ENCODE measurements around the gene KRT4. TPM values are rescaled to one million over a fixed set of nuclear protein-coding genes. Genes with fewer than 3 reads are reported as not detected.
"Not testable (repeated sequence)": the region's sequence is repeated elsewhere in the genome, so short reads cannot be mapped to it uniquely, and the experiment has no call there.

Gene KRT4
- total RNA-seq, 4 donors from 2014 or later: not detected

- H3K4me1 ChIP-seq: no peaks in the 10 kb centered on the region
- H3K27ac ChIP-seq: no peak overlapping the region
- no peak overlapping the region for H3K4me3 ChIP-seq
- TF ChIP-seq POLR2A (IDR thresholded peaks at IDR 0.05) (no peak), EP300 (IDR thresholded peaks at IDR 0.05) (no peak), CTCF (IDR thresholded peaks at IDR 0.05) (no peak)
- H3K9me3 ChIP-seq: peaks cover 0 to 4% (median 0%) of the 10 kb centered on the region in 4 donors
- 90 to 91% methylated on average over 3 of the region's 3 CpGs for WGBS, 2 donors
- no peaks in the 10 kb centered on the region for H3K27me3 ChIP-seq
- DNase-seq (ENCODE audit: low spot score in 2 of 2): no peak
- H3K36me3 ChIP-seq: no peaks in the 10 kb centered on the region
Measured at GRCh38 chr12:52856787-52857186, 42.9 kb upstream of the KRT4 start.

- not testable (repeated sequence) for H3K27me3 ChIP-seq; H3K4me3 ChIP-seq; DNase-seq (ENCODE audit: low spot score in 2 of 2); H3K9me3 ChIP-seq; H3K27ac ChIP-seq; H3K4me1 ChIP-seq; H3K36me3 ChIP-seq
- WGBS, 2 donors: 94 to 100% methylated on average over 2 of the region's 2 CpGs
Measured at GRCh38 chr12:52856077-52856476, 42.2 kb upstream of the KRT4 start.

GRCh38 chr12:52851787-52852186 is 37.9 kb upstream of the KRT4 start:
- Histone ChIP-seq H3K4me3 (no peak overlapping the region), H3K4me1 (no peaks in the 10 kb centered on the region), H3K27ac (no peak overlapping the region), H3K36me3 (no peaks in the 10 kb centered on the region), H3K27me3 (no peaks in the 10 kb centered on the region), H3K9me3 (peaks cover 0 to 4% (median 0%) of the 10 kb centered on the region in 4 donors)
- no peak for DNase-seq (ENCODE audit: low spot score in 2 of 2)
- no peak for TF ChIP-seq EP300 (IDR thresholded peaks at IDR 0.05)
- TF ChIP-seq POLR2A (IDR thresholded peaks at IDR 0.05): no peak
- no peak for TF ChIP-seq CTCF (IDR thresholded peaks at IDR 0.05)

- no peaks in the 10 kb centered on the region for H3K4me1 ChIP-seq
- H3K27me3 ChIP-seq: no peaks in the 10 kb centered on the region
- H3K9me3 ChIP-seq: peaks cover 0 to 4% (median 0%) of the 10 kb centered on the region in 4 donors
- 74 to 78% methylated on average over 5 of the region's 5 CpGs for WGBS, 2 donors
- DNase-seq (ENCODE audit: low spot score in 2 of 2): no peak
- TF ChIP-seq POLR2A (IDR thresholded peaks at IDR 0.05): no peak
- TF ChIP-seq EP300 (IDR thresholded peaks at IDR 0.05): no peak
- TF ChIP-seq CTCF (IDR thresholded peaks at IDR 0.05): no peak
- H3K36me3 ChIP-seq: no peaks in the 10 kb centered on the region
- H3K27ac ChIP-seq: no peak overlapping the region
- no peak overlapping the region for H3K4me3 ChIP-seq
Measured at GRCh38 chr12:52850681-52851080, 36.8 kb upstream of the KRT4 start.

- WGBS, 2 donors: 85 to 90% methylated on average over 3 to 6 of the region's 6 CpGs
- TF ChIP-seq EP300 (IDR thresholded peaks at IDR 0.05): no peak
- no peak for TF ChIP-seq CTCF (IDR thresholded peaks at IDR 0.05)
- TF ChIP-seq POLR2A (IDR thresholded peaks at IDR 0.05): no peak
- Histone ChIP-seq H3K36me3 (no peaks in the 10 kb centered on the region), H3K4me3 (no peak overlapping the region), H3K27me3 (no peaks in the 10 kb centered on the region), H3K27ac (no peak overlapping the region), H3K4me1 (no peaks in the 10 kb centered on the region), H3K9me3 (no peaks in the 10 kb centered on the region)
- no peak for DNase-seq (ENCODE audit: low spot score in 2 of 2)
Measured at GRCh38 chr12:52849511-52849910, 35.6 kb upstream of the KRT4 start.

GRCh38 chr12:52848661-52849255 is 34.8 kb upstream of the KRT4 start, which contains the start of gene KRT78:
Gene KRT78, minus strand, starts transcription at chr12:52848994. Its CDS starts 64 bp downstream, at chr12:52848930.
- DNase-seq (ENCODE audit: low spot score in 2 of 2): no peak
- no peak within 1 kb of the TSS for H3K27ac ChIP-seq
- no peak for TF ChIP-seq POLR2A (IDR thresholded peaks at IDR 0.05)
- no peak for TF ChIP-seq CTCF (IDR thresholded peaks at IDR 0.05)
- TF ChIP-seq EP300 (IDR thresholded peaks at IDR 0.05): no peak
- WGBS, 2 donors: 82 to 87% methylated on average over 15 to 16 of the region's 16 CpGs
- H3K9me3 ChIP-seq: no peaks in the 10 kb centered on the region
- H3K4me1 ChIP-seq: no peaks in the 10 kb centered on the region
- no peaks in the 10 kb centered on the region for H3K36me3 ChIP-seq
- no peaks in the 10 kb centered on the region for H3K27me3 ChIP-seq
- H3K4me3 ChIP-seq: no peak within 1 kb of the TSS

Data from tibial nerve (tissue), 4 donors.